HFFc6 (cell line): ENCODE measurements around the gene TNNC1. TPM values are rescaled to one million over a fixed set of nuclear protein-coding genes. Genes with fewer than 3 reads are reported as not detected.

Source experiments
- DNase-seq: peaks from one replicate; pipeline ENCODE4 v3.0.0-alpha.2; 2018
- H3K27ac Mint-ChIP-seq: 2 replicates; pipeline ENCODE4 v1.8.0; 2020; ENCODE audit warnings: mild to moderate bottlenecking, mixed read lengths
- H3K27me3 Mint-ChIP-seq: 2 replicates; pipeline ENCODE4 v1.8.0; 2021; ENCODE audit warnings: mild to moderate bottlenecking, moderate library complexity, mixed read lengths; ENCODE audit not compliant: insufficient read depth
- H3K36me3 Mint-ChIP-seq: 2 replicates; pipeline ENCODE4 v1.8.0; 2021; ENCODE audit warnings: low read depth, mixed read lengths
- H3K4me1 Mint-ChIP-seq: 2 replicates; pipeline ENCODE4 v1.8.0; 2020; ENCODE audit warnings: low read depth, mixed read lengths
- H3K4me3 Mint-ChIP-seq: 2 replicates; pipeline ENCODE4 v1.8.0; 2020; ENCODE audit warnings: mild to moderate bottlenecking, moderate library complexity, mixed read lengths
- H3K9me3 Mint-ChIP-seq: 2 replicates; pipeline ENCODE4 v1.8.0; 2020; ENCODE audit warnings: mild to moderate bottlenecking, mixed read lengths
- CTCF ChIP-seq: fragments of 200-600 bp; sonication (generic); IDR thresholded peaks from 2 replicates; pipeline ENCODE4 v1.5.0; 2021; ENCODE audit warnings: antibody characterized with exemption, mild to moderate bottlenecking
- total RNA-seq, 6 experiments: library from RNA; stranded (reverse); fragmentation: NEBNext Ultra II Directional; extraction: Animal tissue kit (Norgen Biotek cat#: 25700); gene quantifications; 2 replicates in 1 of 6; 3 replicates in 5 of 6; pipeline ENCODE4 v1.2.3, GENCODE V29; 2021

The TNNC1 gene
- total RNA-seq, 6 experiments from 2014 or later, result 0.35 to 0.55 (median 0.53) TPM; not detected in 2

- Mint-ChIP-seq H3K36me3 (no peaks in the 10 kb centered on the region), H3K27me3 (peaks cover 14% of the 10 kb centered on the region), H3K4me1 (no peaks in the 10 kb centered on the region), H3K4me3 (no peak overlapping the region), H3K9me3 (no peaks in the 10 kb centered on the region), H3K27ac (no peak overlapping the region)
- no peak for TF ChIP-seq CTCF
- no peak for DNase-seq
Observed at GRCh38 chr3:52443791-52444687, 9.8 kb downstream of the TNNC1 start.

- H3K36me3 Mint-ChIP-seq, result no peaks in the 10 kb centered on the region
- H3K4me1 Mint-ChIP-seq, result no peaks in the 10 kb centered on the region
- no peak overlapping the region for H3K4me3 Mint-ChIP-seq
- no peak for DNase-seq
- H3K27ac Mint-ChIP-seq, result no peak overlapping the region
- H3K27me3 Mint-ChIP-seq, result peaks cover 18% of the 10 kb centered on the region
- no peaks in the 10 kb centered on the region for H3K9me3 Mint-ChIP-seq
- TF ChIP-seq CTCF, result no peak
Observed at GRCh38 chr3:52443268-52443610, 10.6 kb downstream of the TNNC1 start.

GRCh38 chr3:52442409-52443267, 11.2 kb downstream of the TNNC1 start:
- no peaks in the 10 kb centered on the region for H3K9me3 Mint-ChIP-seq
- H3K4me1 Mint-ChIP-seq, result no peaks in the 10 kb centered on the region
- H3K27me3 Mint-ChIP-seq, result peaks cover 18% of the 10 kb centered on the region
- H3K27ac Mint-ChIP-seq, result no peak overlapping the region
- no peaks in the 10 kb centered on the region for H3K36me3 Mint-ChIP-seq
- no peak for TF ChIP-seq CTCF
- DNase-seq, result no peak
- H3K4me3 Mint-ChIP-seq, result no peak overlapping the region

GRCh38 chr3:52441772-52442332, 12.0 kb downstream of the TNNC1 start:
- TF ChIP-seq CTCF, result no peak
- no peaks in the 10 kb centered on the region for H3K9me3 Mint-ChIP-seq
- no peak for DNase-seq
- H3K36me3 Mint-ChIP-seq, result no peaks in the 10 kb centered on the region
- H3K4me3 Mint-ChIP-seq, result no peak overlapping the region
- no peaks in the 10 kb centered on the region for H3K4me1 Mint-ChIP-seq
- peaks cover 18% of the 10 kb centered on the region for H3K27me3 Mint-ChIP-seq
- no peak overlapping the region for H3K27ac Mint-ChIP-seq

- Mint-ChIP-seq H3K4me1 (no peaks in the 10 kb centered on the region), H3K27me3 (peaks cover 22% of the 10 kb centered on the region), H3K9me3 (no peaks in the 10 kb centered on the region), H3K36me3 (no peaks in the 10 kb centered on the region), H3K27ac (no peak overlapping the region), H3K4me3 (no peak overlapping the region)
- DNase-seq, result no peak
- TF ChIP-seq CTCF, result no peak
Observed at GRCh38 chr3:52441091-52441771, 12.6 kb downstream of the TNNC1 start.
